Astrocyte of the cerebellum (primary cell): ENCODE data around the gene KRTAP10-10.
"Not testable (repeated sequence)": the region's sequence is repeated elsewhere in the genome, so short reads cannot be mapped to it uniquely, and the experiment has no call there.

Experiments
- DNase-seq: peaks from one replicate; pipeline ENCODE4 v3.0.0-alpha.2; 2011; ENCODE audit warnings: low read depth
- H3K4me3 ChIP-seq: 2 replicates; pipeline ENCODE4 v1.5.1; 2011; ENCODE audit warnings: mild to moderate bottlenecking, low read depth, low read length, moderate library complexity
- CTCF ChIP-seq: IDR thresholded peaks from 2 replicates; pipeline ENCODE4 v1.5.1; 2012; ENCODE audit warnings: low read length, low read depth, moderate library complexity, mild to moderate bottlenecking; ENCODE audit errors: missing control alignments
- in situ Hi-C: cut with HindIII; loops from 2 replicates; pipeline ENCODE4 v1.10.0; 2017; ENCODE audit warnings: low sequenced_read_pairs

The KRTAP10-10 gene

GRCh38 chr21:44599264-44600029 is 37.7 kb upstream of the KRTAP10-10 start:
- in situ Hi-C loops, result no loop called here
- no peak for TF ChIP-seq CTCF
- no peak for DNase-seq
- H3K4me3 ChIP-seq, result no peak overlapping the region

- in situ Hi-C loops, DNase-seq, H3K4me3 ChIP-seq: not testable (repeated sequence)
Observed at GRCh38 chr21:44600118-44600978, 36.8 kb upstream of the KRTAP10-10 start, which contains the start of gene KRTAP10-7. KRTAP10-7 (plus strand) TSS chr21:44600597; CDS start chr21:44600622, 25 bp downstream.

- DNase-seq, in situ Hi-C loops, H3K4me3 ChIP-seq: not testable (repeated sequence)
Observed at GRCh38 chr21:44601091-44601490, 36.1 kb upstream of the KRTAP10-10 start.

- in situ Hi-C loops, result no loop called here
- TF ChIP-seq CTCF, result no peak
- DNase-seq, result no peak
- H3K4me3 ChIP-seq, result no peak overlapping the region
Observed at GRCh38 chr21:44601596-44602462, 35.3 kb upstream of the KRTAP10-10 start.

- in situ Hi-C loops, result no loop called here
- no peak overlapping the region for H3K4me3 ChIP-seq
- DNase-seq, result no peak
- no peak for TF ChIP-seq CTCF
Observed at GRCh38 chr21:44602463-44602850, 34.7 kb upstream of the KRTAP10-10 start.

- in situ Hi-C loops, result no loop called here
- H3K4me3 ChIP-seq, result no peak overlapping the region
- TF ChIP-seq CTCF, result no peak
- no peak for DNase-seq
Observed at GRCh38 chr21:44603109-44603875, 33.9 kb upstream of the KRTAP10-10 start.

GRCh38 chr21:44603911-44604310 is 33.2 kb upstream of the KRTAP10-10 start:
- no peak for DNase-seq
- in situ Hi-C loops, result no loop called here
- H3K4me3 ChIP-seq, result no peak overlapping the region
- TF ChIP-seq CTCF, result no peak
